H9 (cell line): ENCODE measurements around the gene TSPAN11. TPM values are rescaled to one million over a fixed set of nuclear protein-coding genes. Genes with fewer than 3 reads are reported as not detected.

Experiments used
- DNase-seq: peaks from one replicate; pipeline ENCODE4 v3.0.0-alpha.2; 2017
- H2AFZ ChIP-seq: one replicate; pipeline ENCODE4 v1.6.1; 2013; ENCODE audit warnings: mild to moderate bottlenecking, low read length, control low read depth, moderate library complexity
- H2AK5ac ChIP-seq: 2 replicates; pipeline ENCODE4 v1.6.1; 2013; ENCODE audit warnings: low read length, control low read depth, mixed read lengths; ENCODE audit not compliant: insufficient read length
- H2BK120ac ChIP-seq: one replicate; pipeline ENCODE4 v1.6.1; 2013; ENCODE audit warnings: low read depth, mild to moderate bottlenecking, low read length, control low read depth, inconsistent platforms; ENCODE audit not compliant: poor library complexity, severe bottlenecking
- H2BK12ac ChIP-seq: 2 replicates; pipeline ENCODE4 v1.6.1; 2013; ENCODE audit warnings: low read length, control low read depth, mixed read lengths, low read depth; ENCODE audit not compliant: insufficient read length
- H2BK15ac ChIP-seq: 2 replicates; pipeline ENCODE4 v1.6.1; 2013; ENCODE audit warnings: low read depth, low read length, control low read depth
- H2BK20ac ChIP-seq: one replicate; pipeline ENCODE4 v1.6.1; 2013; ENCODE audit warnings: low read depth, mild to moderate bottlenecking, low read length, control low read depth, inconsistent platforms; ENCODE audit not compliant: poor library complexity, severe bottlenecking
- H2BK5ac ChIP-seq: 2 replicates; pipeline ENCODE4 v1.6.1; 2013; ENCODE audit warnings: low read length, control low read depth, mixed read lengths; ENCODE audit not compliant: insufficient read length
- H3K14ac ChIP-seq: 2 replicates; pipeline ENCODE4 v1.6.1; 2013; ENCODE audit warnings: low read length, control low read depth; ENCODE audit not compliant: insufficient read depth
- H3K18ac ChIP-seq: 2 replicates; pipeline ENCODE4 v1.6.1; 2013; ENCODE audit warnings: low read depth, mild to moderate bottlenecking, mixed read lengths, low read length, control low read depth; ENCODE audit not compliant: insufficient read length
- H3K23ac ChIP-seq: 2 replicates; pipeline ENCODE4 v1.6.1; 2013; ENCODE audit warnings: low read length, control low read depth, mixed read lengths, low read depth; ENCODE audit not compliant: insufficient read length
- H3K23me2 ChIP-seq: 2 replicates; pipeline ENCODE4 v1.6.1; 2013; ENCODE audit warnings: low read depth, mild to moderate bottlenecking, mixed read lengths, low read length, control low read depth; ENCODE audit not compliant: insufficient read length, poor library complexity, severe bottlenecking
- H3K27ac ChIP-seq: 2 replicates; pipeline ENCODE4 v1.5.1; 2013; ENCODE audit warnings: low read length, control low read depth, mixed read lengths, low read depth; ENCODE audit not compliant: insufficient read length
- H3K27me3 ChIP-seq: 2 replicates; pipeline ENCODE4 v1.6.1; 2013; ENCODE audit warnings: low read length, control low read depth, inconsistent platforms; ENCODE audit not compliant: insufficient read depth
- H3K4ac ChIP-seq: 2 replicates; pipeline ENCODE4 v1.6.1; 2013; ENCODE audit warnings: low read depth, mild to moderate bottlenecking, control low read depth, inconsistent platforms, low read length, moderate library complexity
- H3K4me1 ChIP-seq: 2 replicates; pipeline ENCODE4 v1.6.1; 2013; ENCODE audit warnings: low read length, control low read depth, inconsistent platforms; ENCODE audit not compliant: insufficient read depth
- H3K4me2 ChIP-seq: 2 replicates; pipeline ENCODE4 v1.6.1; 2013; ENCODE audit warnings: low read length, control low read depth, mixed read lengths; ENCODE audit not compliant: insufficient read length, insufficient read depth
- H3K56ac ChIP-seq: 2 replicates; pipeline ENCODE4 v1.6.1; 2013; ENCODE audit warnings: low read depth, mild to moderate bottlenecking, mixed read lengths, low read length, control low read depth; ENCODE audit not compliant: insufficient read length
- H3K79me1 ChIP-seq: 2 replicates; pipeline ENCODE4 v1.6.1; 2013; ENCODE audit warnings: low read depth, mild to moderate bottlenecking, moderate library complexity, low read length, control low read depth, inconsistent platforms; ENCODE audit not compliant: insufficient read depth, poor library complexity, severe bottlenecking
- H3K79me2 ChIP-seq: 2 replicates; pipeline ENCODE4 v1.6.1; 2013; ENCODE audit warnings: low read length, control low read depth, inconsistent platforms; ENCODE audit not compliant: insufficient read depth
- H3K9ac ChIP-seq: 2 replicates; pipeline ENCODE4 v1.6.1; 2013; ENCODE audit warnings: low read length, control low read depth, mixed read lengths; ENCODE audit not compliant: insufficient read length; ENCODE audit errors: extremely low read depth
- H3K9me3 ChIP-seq: one replicate; pipeline ENCODE4 v1.6.1; 2013; ENCODE audit warnings: low read depth, low read length, inconsistent platforms; ENCODE audit not compliant: control insufficient read depth
- H3T11ph ChIP-seq: one replicate; pipeline ENCODE4 v1.6.1; 2013; ENCODE audit warnings: mild to moderate bottlenecking, low read length, control low read depth, inconsistent platforms
- H4K20me1 ChIP-seq: one replicate; pipeline ENCODE4 v1.6.1; 2013; ENCODE audit not compliant: control insufficient read depth, insufficient read length, insufficient read depth
- H4K5ac ChIP-seq: 2 replicates; pipeline ENCODE4 v1.6.1; 2013; ENCODE audit warnings: low read depth, mild to moderate bottlenecking, mixed read lengths, low read length, control low read depth; ENCODE audit not compliant: insufficient read length
- H4K8ac ChIP-seq: replicated peaks from 2 replicates; pipeline ENCODE4 v1.6.1; 2013; ENCODE audit warnings: low read length, control low read depth, mixed read lengths, low read depth; ENCODE audit not compliant: insufficient read length
- H4K91ac ChIP-seq: 2 replicates; pipeline ENCODE4 v1.6.1; 2013; ENCODE audit warnings: low read depth, mild to moderate bottlenecking, moderate library complexity, mixed read lengths, low read length, control low read depth; ENCODE audit not compliant: insufficient read length
- H3K27ac Mint-ChIP-seq, 3 experiments: 2 replicates in 2 of 3; 3 replicates in 1 of 3; pipeline ENCODE4 v1.8.0; 2020 to 2021; ENCODE audit warnings: mixed read lengths in 3 of 3, mild to moderate bottlenecking in 1 of 3, moderate library complexity in 1 of 3
- H3K27me3 Mint-ChIP-seq: 2 replicates; pipeline ENCODE4 v1.8.0; 2021; ENCODE audit warnings: low read depth, mild to moderate bottlenecking, moderate library complexity, mixed read lengths
- H3K36me3 Mint-ChIP-seq, 3 experiments: 2 replicates in 2 of 3; 3 replicates in 1 of 3; pipeline ENCODE4 v1.8.0; 2020 to 2021; ENCODE audit warnings: low read depth in 3 of 3, mixed read lengths in 3 of 3; ENCODE audit not compliant: insufficient read depth in 1 of 3
- H3K4me1 Mint-ChIP-seq, 2 experiments: 2 replicates each; pipeline ENCODE4 v1.8.0; 2020; ENCODE audit warnings: mixed read lengths in 2 of 2
- H3K4me3 Mint-ChIP-seq, 2 experiments: 2 replicates in 1 of 2; 3 replicates in 1 of 2; pipeline ENCODE4 v1.8.0; 2020 to 2021; ENCODE audit warnings: mild to moderate bottlenecking in 2 of 2, mixed read lengths in 2 of 2, moderate library complexity in 1 of 2
- H3K9me3 Mint-ChIP-seq, 2 experiments: 2 replicates in 1 of 2; 3 replicates in 1 of 2; pipeline ENCODE4 v1.8.0; 2020; ENCODE audit warnings: mild to moderate bottlenecking in 2 of 2, mixed read lengths in 2 of 2, moderate library complexity in 1 of 2
- WGBS: extraction: QIAGEN DNeasy Blood & Tissue Kit; methylation state at CpG from one replicate; pipeline ENCODE4 v1.1.7; 2013; ENCODE audit warnings: missing lambda C conversion rate, low lambda C conversion rate, mixed read lengths; ENCODE audit not compliant: insufficient read length; ENCODE audit errors: extremely low coverage; 5-methylcytosine and 5-hydroxymethylcytosine counted together
- total RNA-seq: library from RNA; stranded (reverse); gene quantifications from 2 replicates; pipeline ENCODE4 v1.2.1, GENCODE V29; 2021
- TF ChIP-seq, protein P1 (sequence below): fragments of 200-600 bp; sonication (generic); conservative IDR thresholded peaks from 3 replicates; pipeline ENCODE4 v1.8.0; 2021; ENCODE audit warnings: antibody characterized with exemption, mild to moderate bottlenecking

TSPAN11 gene
- total RNA-seq, 1 experiment from 2014 or later = 4.2 TPM

DNA sequence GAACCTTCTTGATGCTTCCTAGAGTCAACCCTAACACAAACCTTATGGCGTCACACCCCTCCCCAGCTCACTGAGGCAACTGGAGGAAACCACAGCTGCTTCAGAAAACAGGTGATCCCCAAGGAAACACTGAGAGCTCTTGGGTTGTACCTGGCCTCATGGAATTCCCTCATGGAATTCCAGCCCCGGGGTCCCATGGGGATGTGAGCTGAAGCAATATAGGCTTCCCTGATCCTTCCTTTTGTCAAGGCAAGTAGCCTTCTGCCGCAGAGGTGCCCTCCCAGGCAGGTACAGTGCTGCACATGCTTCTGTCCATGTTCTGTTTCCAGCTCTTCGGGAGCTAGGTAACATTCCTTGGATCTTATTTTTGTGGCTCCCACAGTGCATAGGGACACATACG is 47.3 kb downstream of the TSPAN11 start:
- no peak overlapping the region for H3K23ac ChIP-seq
- H2BK20ac ChIP-seq = no peak overlapping the region
- no peak overlapping the region for H3K4me2 ChIP-seq
- no peak overlapping the region for H3K9ac ChIP-seq
- no peaks in the 10 kb centered on the region for H3K9me3 Mint-ChIP-seq
- no peak overlapping the region for H2AFZ ChIP-seq
- no peaks in the 10 kb centered on the region for H3K27me3 ChIP-seq
- H3K18ac ChIP-seq = peak overlapping the region; percentile 12
- H3T11ph ChIP-seq = no peak overlapping the region
- H4K20me1 ChIP-seq = no peaks in the 10 kb centered on the region
- no peak overlapping the region for H3K14ac ChIP-seq
- peaks cover 30 to 31% of the 10 kb centered on the region in 2 experiments for H3K4me1 Mint-ChIP-seq
- no peak overlapping the region for H3K56ac ChIP-seq
- H2AK5ac ChIP-seq = no peak overlapping the region
- H3K4ac ChIP-seq = no peak overlapping the region
- TF ChIP-seq, protein P1, sequence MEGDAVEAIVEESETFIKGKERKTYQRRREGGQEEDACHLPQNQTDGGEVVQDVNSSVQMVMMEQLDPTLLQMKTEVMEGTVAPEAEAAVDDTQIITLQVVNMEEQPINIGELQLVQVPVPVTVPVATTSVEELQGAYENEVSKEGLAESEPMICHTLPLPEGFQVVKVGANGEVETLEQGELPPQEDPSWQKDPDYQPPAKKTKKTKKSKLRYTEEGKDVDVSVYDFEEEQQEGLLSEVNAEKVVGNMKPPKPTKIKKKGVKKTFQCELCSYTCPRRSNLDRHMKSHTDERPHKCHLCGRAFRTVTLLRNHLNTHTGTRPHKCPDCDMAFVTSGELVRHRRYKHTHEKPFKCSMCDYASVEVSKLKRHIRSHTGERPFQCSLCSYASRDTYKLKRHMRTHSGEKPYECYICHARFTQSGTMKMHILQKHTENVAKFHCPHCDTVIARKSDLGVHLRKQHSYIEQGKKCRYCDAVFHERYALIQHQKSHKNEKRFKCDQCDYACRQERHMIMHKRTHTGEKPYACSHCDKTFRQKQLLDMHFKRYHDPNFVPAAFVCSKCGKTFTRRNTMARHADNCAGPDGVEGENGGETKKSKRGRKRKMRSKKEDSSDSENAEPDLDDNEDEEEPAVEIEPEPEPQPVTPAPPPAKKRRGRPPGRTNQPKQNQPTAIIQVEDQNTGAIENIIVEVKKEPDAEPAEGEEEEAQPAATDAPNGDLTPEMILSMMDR = no peak
- H4K91ac ChIP-seq = no peak overlapping the region
- no peak overlapping the region for H4K5ac ChIP-seq
- H3K27ac Mint-ChIP-seq = no peak overlapping the region
- H3K9me3 ChIP-seq = no peaks in the 10 kb centered on the region
- no peak overlapping the region for H3K27ac ChIP-seq
- no peak overlapping the region for H2BK5ac ChIP-seq
- no peak overlapping the region for H3K4me3 Mint-ChIP-seq
- H3K79me2 ChIP-seq = no peaks in the 10 kb centered on the region
- H3K79me1 ChIP-seq = no peaks in the 10 kb centered on the region
- H3K27me3 Mint-ChIP-seq = peaks cover 12% of the 10 kb centered on the region
- H3K23me2 ChIP-seq = no peaks in the 10 kb centered on the region
- H2BK15ac ChIP-seq = no peak overlapping the region
- no peak for DNase-seq
- H3K36me3 Mint-ChIP-seq = no peaks in the 10 kb centered on the region
- no peak overlapping the region for H2BK120ac ChIP-seq
- no peak overlapping the region for H2BK12ac ChIP-seq
- no peak overlapping the region for H4K8ac ChIP-seq
- no CpG with 5 or more reads among the region's 5 CpGs for WGBS
- no peaks in the 10 kb centered on the region; the same call in 1 of the 2 replicates for H3K4me1 ChIP-seq
